ENCODE results near the gene SEMA4A. TPM values are rescaled to one million over a fixed set of nuclear protein-coding genes. Genes with fewer than 3 reads are reported as not detected.
"Not testable (repeated sequence)": the region's sequence is repeated elsewhere in the genome, so short reads cannot be mapped to it uniquely, and the experiment has no call there.

Gene SEMA4A
- total RNA-seq, 1 donor from 2014 or later, result 4.2 TPM

DNA sequence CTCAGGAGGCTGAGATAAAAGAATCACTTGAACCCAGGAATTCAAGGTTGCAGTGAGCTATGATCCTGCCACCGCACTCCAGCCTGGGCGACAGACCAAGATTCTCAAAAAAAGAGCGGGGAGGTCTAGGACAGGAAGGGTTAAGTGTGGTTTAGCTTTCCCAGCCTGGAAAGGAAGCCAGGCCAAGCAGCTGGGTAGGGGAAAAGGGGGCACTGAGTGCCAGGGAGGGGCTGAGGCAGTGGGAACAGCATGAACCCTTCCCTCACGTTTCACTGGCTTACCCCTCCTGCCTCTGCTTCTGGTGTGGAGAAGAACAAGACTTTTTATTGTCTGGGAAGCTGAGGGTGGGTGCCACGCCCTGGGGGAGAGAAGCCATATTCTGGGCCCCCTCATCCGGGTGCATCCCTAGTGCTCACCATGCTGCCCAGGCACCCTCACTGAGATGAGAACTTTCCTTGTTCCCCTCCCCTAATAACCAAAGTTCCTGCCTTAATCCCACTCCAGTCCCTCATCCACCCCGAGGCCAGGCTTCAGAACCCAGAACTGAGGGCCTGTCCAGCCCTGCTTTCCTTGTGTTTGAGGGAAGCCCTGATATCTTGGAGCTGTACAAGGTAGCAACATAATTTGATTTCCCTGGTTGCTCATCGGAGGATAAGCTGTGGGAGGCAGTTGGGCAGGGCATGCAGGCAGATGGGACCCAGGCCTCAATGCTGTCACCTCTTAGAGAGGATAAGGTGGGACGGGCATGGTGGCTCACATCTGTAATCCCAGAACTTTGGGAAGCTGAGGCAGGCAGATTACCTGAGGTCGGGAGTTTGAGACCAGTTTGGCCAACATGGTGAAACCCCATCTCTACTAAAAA is 40.9 kb upstream of the SEMA4A start:
- H3K9me3 ChIP-seq (ENCODE audit: control insufficient read depth in 3 of 3, low read length in 3 of 3), result no peaks in the 10 kb centered on the region
- H3K4me1 ChIP-seq (ENCODE audit: control insufficient read depth in 3 of 3, insufficient read depth in 3 of 3, low read length in 3 of 3), result peaks cover 44 to 63% (median 44%) of the 10 kb centered on the region in 3 donors
- peak overlapping the region in 1 of 3 donors; percentile 66 for H3K9ac ChIP-seq (ENCODE audit: low read depth in 1 of 3, low read length in 3 of 3)
- H3K4me3 ChIP-seq (ENCODE audit: low read length in 3 of 3), result no peak overlapping the region
- H3K27me3 ChIP-seq (ENCODE audit: control insufficient read depth in 3 of 3, insufficient read depth in 3 of 3, low read length in 3 of 3), result no peaks in the 10 kb centered on the region
- peaks cover 0 to 6% (median 4%) of the 10 kb centered on the region in 3 donors for H3K36me3 ChIP-seq (ENCODE audit: control insufficient read depth in 3 of 3, insufficient read depth in 3 of 3, low read length in 3 of 3)
- peak overlapping the region; percentile 34 for H3K27ac ChIP-seq (ENCODE audit: low read depth, low read length)

- Histone ChIP-seq H3K9me3 (ENCODE audit: control insufficient read depth in 3 of 3, low read length in 3 of 3) (no peaks in the 10 kb centered on the region), H3K4me3 (ENCODE audit: low read length in 3 of 3) (peak overlapping the region in 1 of 3 donors; percentile 67), H3K4me1 (ENCODE audit: control insufficient read depth in 3 of 3, insufficient read depth in 3 of 3, low read length in 3 of 3) (peaks cover 45 to 63% (median 46%) of the 10 kb centered on the region in 3 donors), H3K27me3 (ENCODE audit: control insufficient read depth in 3 of 3, insufficient read depth in 3 of 3, low read length in 3 of 3) (no peaks in the 10 kb centered on the region), H3K9ac (ENCODE audit: low read depth in 1 of 3, low read length in 3 of 3) (peak overlapping the region; percentile 43 to 99 (median 78)), H3K27ac (ENCODE audit: low read depth, low read length) (peak overlapping the region; percentile 97), H3K36me3 (ENCODE audit: control insufficient read depth in 3 of 3, insufficient read depth in 3 of 3, low read length in 3 of 3) (peaks cover 0 to 6% (median 4%) of the 10 kb centered on the region in 3 donors)
Measured at GRCh38 chr1:156113282-156113950, 40.0 kb upstream of the SEMA4A start.

DNA sequence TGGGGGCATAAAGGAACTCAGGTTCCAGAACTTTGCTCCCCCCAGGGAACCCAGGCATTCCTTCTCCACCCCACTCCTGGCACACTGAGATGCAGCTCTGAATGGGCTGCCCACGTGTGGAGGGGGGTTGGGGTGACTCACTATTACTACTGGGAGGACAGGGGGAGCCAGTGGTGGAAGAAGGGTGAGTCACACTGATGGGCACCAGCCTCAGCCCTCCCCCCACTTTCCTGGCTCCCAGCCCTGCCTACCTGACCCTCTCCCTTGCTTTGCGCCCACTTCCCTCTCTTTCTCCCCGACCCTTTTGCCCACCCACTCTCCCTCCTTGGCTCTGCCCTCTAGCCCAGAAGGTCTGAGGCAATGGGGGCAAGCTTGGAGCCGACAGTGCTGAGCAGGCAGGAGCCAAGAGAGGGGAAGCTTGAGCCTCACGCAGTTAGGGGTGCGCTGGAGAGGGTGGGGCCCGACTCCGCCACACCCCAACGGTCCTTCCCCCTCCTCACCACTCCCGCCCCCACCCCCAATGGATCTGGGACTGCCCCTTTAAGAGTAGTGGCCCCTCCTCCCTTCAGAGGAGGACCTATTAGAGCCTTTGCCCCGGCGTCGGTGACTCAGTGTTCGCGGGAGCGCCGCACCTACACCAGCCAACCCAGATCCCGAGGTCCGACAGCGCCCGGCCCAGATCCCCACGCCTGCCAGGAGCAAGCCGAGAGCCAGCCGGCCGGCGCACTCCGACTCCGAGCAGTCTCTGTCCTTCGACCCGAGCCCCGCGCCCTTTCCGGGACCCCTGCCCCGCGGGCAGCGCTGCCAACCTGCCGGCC is 39.1 kb upstream of the SEMA4A start, which contains the start of gene LMNA:
TSS of gene LMNA (plus strand) at position 611 of the 818 bp plus-strand sequence. CDS start 208 bp downstream, outside the sequence.
- Histone ChIP-seq H3K4me1 (ENCODE audit: control insufficient read depth in 3 of 3, insufficient read depth in 3 of 3, low read length in 3 of 3) (peaks cover 43 to 60% (median 43%) of the 10 kb centered on the region in 3 donors), H3K9me3 (ENCODE audit: control insufficient read depth in 3 of 3, low read length in 3 of 3) (no peaks in the 10 kb centered on the region), H3K27me3 (ENCODE audit: control insufficient read depth in 3 of 3, insufficient read depth in 3 of 3, low read length in 3 of 3) (no peaks in the 10 kb centered on the region), H3K27ac (ENCODE audit: low read depth, low read length) (peak within 1 kb of the TSS; percentile 97), H3K9ac (ENCODE audit: low read depth in 1 of 3, low read length in 3 of 3) (peak within 1 kb of the TSS; percentile 99 to 100 (median 100)), H3K36me3 (ENCODE audit: control insufficient read depth in 3 of 3, insufficient read depth in 3 of 3, low read length in 3 of 3) (peaks cover 0 to 6% (median 4%) of the 10 kb centered on the region in 3 donors), H3K4me3 (ENCODE audit: low read length in 3 of 3) (peak within 1 kb of the TSS; percentile 96 to 100 (median 100))

DNA sequence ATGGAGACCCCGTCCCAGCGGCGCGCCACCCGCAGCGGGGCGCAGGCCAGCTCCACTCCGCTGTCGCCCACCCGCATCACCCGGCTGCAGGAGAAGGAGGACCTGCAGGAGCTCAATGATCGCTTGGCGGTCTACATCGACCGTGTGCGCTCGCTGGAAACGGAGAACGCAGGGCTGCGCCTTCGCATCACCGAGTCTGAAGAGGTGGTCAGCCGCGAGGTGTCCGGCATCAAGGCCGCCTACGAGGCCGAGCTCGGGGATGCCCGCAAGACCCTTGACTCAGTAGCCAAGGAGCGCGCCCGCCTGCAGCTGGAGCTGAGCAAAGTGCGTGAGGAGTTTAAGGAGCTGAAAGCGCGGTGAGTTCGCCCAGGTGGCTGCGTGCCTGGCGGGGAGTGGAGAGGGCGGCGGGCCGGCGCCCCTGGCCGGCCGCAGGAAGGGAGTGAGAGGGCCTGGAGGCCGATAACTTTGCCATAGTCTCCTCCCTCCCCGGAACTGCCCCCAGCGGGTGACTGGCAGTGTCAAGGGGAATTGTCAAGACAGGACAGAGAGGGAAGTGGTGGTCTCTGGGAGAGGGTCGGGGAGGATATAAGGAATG is 38.4 kb upstream of the SEMA4A start:
- H3K9me3 ChIP-seq (ENCODE audit: control insufficient read depth in 3 of 3, low read length in 3 of 3), result no peaks in the 10 kb centered on the region
- H3K27me3 ChIP-seq (ENCODE audit: control insufficient read depth in 3 of 3, insufficient read depth in 3 of 3, low read length in 3 of 3), result no peaks in the 10 kb centered on the region
- peak overlapping the region; percentile 96 to 100 (median 100) for H3K4me3 ChIP-seq (ENCODE audit: low read length in 3 of 3)
- H3K9ac ChIP-seq (ENCODE audit: low read depth in 1 of 3, low read length in 3 of 3), result peak overlapping the region; percentile 99 to 100 (median 100)
- peak overlapping the region; percentile 97 for H3K27ac ChIP-seq (ENCODE audit: low read depth, low read length)
- H3K4me1 ChIP-seq (ENCODE audit: control insufficient read depth in 3 of 3, insufficient read depth in 3 of 3, low read length in 3 of 3), result peaks cover 49 to 65% (median 50%) of the 10 kb centered on the region in 3 donors
- H3K36me3 ChIP-seq (ENCODE audit: control insufficient read depth in 3 of 3, insufficient read depth in 3 of 3, low read length in 3 of 3), result peaks cover 3 to 6% (median 4%) of the 10 kb centered on the region in 3 donors

GRCh38 chr1:156115514-156116374 is 37.6 kb upstream of the SEMA4A start:
- peaks cover 56 to 72% (median 57%) of the 10 kb centered on the region in 3 donors for H3K4me1 ChIP-seq (ENCODE audit: control insufficient read depth in 3 of 3, insufficient read depth in 3 of 3, low read length in 3 of 3)
- H3K4me3 ChIP-seq (ENCODE audit: low read length in 3 of 3), result peak overlapping the region; percentile 96 to 100 (median 100)
- H3K9me3 ChIP-seq (ENCODE audit: control insufficient read depth in 3 of 3, low read length in 3 of 3), result no peaks in the 10 kb centered on the region
- H3K27me3 ChIP-seq (ENCODE audit: control insufficient read depth in 3 of 3, insufficient read depth in 3 of 3, low read length in 3 of 3), result no peaks in the 10 kb centered on the region
- H3K27ac ChIP-seq (ENCODE audit: low read depth, low read length), result peak overlapping the region; percentile 97
- peak overlapping the region; percentile 99 to 100 (median 100) for H3K9ac ChIP-seq (ENCODE audit: low read depth in 1 of 3, low read length in 3 of 3)
- peaks cover 4 to 9% (median 6%) of the 10 kb centered on the region in 3 donors for H3K36me3 ChIP-seq (ENCODE audit: control insufficient read depth in 3 of 3, insufficient read depth in 3 of 3, low read length in 3 of 3)

DNA sequence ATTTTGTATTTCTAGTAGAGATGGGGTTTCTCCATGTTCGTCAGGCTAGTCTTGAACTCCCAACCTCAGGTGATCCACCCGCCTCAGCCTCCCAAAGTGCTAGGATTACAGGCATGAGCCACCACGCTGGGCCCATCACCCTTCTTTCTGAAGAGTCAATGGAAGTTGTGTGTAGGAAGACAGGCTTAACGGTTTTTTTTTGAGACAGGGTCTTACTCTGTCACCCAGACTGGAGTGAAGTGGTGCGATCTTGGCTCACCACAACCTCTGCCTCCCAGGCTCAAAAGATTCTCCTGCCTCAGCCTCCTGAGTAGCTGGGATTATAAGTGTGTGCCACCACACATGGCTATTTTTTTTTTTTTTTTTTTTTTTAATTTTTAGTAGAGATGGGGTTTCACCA is 36.7 kb upstream of the SEMA4A start:
- H3K9me3 ChIP-seq (ENCODE audit: control insufficient read depth in 3 of 3, low read length in 3 of 3); H3K27me3 ChIP-seq (ENCODE audit: control insufficient read depth in 3 of 3, insufficient read depth in 3 of 3, low read length in 3 of 3); H3K36me3 ChIP-seq (ENCODE audit: control insufficient read depth in 3 of 3, insufficient read depth in 3 of 3, low read length in 3 of 3): not testable (repeated sequence)
- H3K27ac ChIP-seq (ENCODE audit: low read depth, low read length), result peak overlapping the region; percentile 97
- peaks cover 65 to 75% (median 65%) of the 10 kb centered on the region in 3 donors for H3K4me1 ChIP-seq (ENCODE audit: control insufficient read depth in 3 of 3, insufficient read depth in 3 of 3, low read length in 3 of 3)
- peak overlapping the region; percentile 96 to 100 (median 100) for H3K4me3 ChIP-seq (ENCODE audit: low read length in 3 of 3)
- H3K9ac ChIP-seq (ENCODE audit: low read depth in 1 of 3, low read length in 3 of 3), result peak overlapping the region; percentile 99 to 100 (median 100)

- H3K27me3 ChIP-seq (ENCODE audit: control insufficient read depth in 3 of 3, insufficient read depth in 3 of 3, low read length in 3 of 3), result no peaks in the 10 kb centered on the region
- peak overlapping the region; percentile 99 for H3K27ac ChIP-seq (ENCODE audit: low read depth, low read length)
- H3K4me3 ChIP-seq (ENCODE audit: low read length in 3 of 3), result peak overlapping the region; percentile 72 to 96 (median 79)
- H3K9me3 ChIP-seq (ENCODE audit: control insufficient read depth in 3 of 3, low read length in 3 of 3), result no peaks in the 10 kb centered on the region
- peak overlapping the region; percentile 85 to 99 (median 90) for H3K9ac ChIP-seq (ENCODE audit: low read depth in 1 of 3, low read length in 3 of 3)
- H3K4me1 ChIP-seq (ENCODE audit: control insufficient read depth in 3 of 3, insufficient read depth in 3 of 3, low read length in 3 of 3), result peaks cover 65 to 75% (median 67%) of the 10 kb centered on the region in 3 donors
- peaks cover 4 to 9% (median 7%) of the 10 kb centered on the region in 3 donors for H3K36me3 ChIP-seq (ENCODE audit: control insufficient read depth in 3 of 3, insufficient read depth in 3 of 3, low read length in 3 of 3)
Measured at GRCh38 chr1:156117414-156118176, 35.8 kb upstream of the SEMA4A start.

- Histone ChIP-seq H3K27me3 (ENCODE audit: control insufficient read depth in 3 of 3, insufficient read depth in 3 of 3, low read length in 3 of 3) (no peaks in the 10 kb centered on the region), H3K36me3 (ENCODE audit: control insufficient read depth in 3 of 3, insufficient read depth in 3 of 3, low read length in 3 of 3) (peaks cover 4 to 9% (median 7%) of the 10 kb centered on the region in 3 donors), H3K9me3 (ENCODE audit: control insufficient read depth in 3 of 3, low read length in 3 of 3) (no peaks in the 10 kb centered on the region), H3K4me3 (ENCODE audit: low read length in 3 of 3) (peak overlapping the region; percentile 72 to 96 (median 79)), H3K27ac (ENCODE audit: low read depth, low read length) (peak overlapping the region; percentile 99), H3K9ac (ENCODE audit: low read depth in 1 of 3, low read length in 3 of 3) (peak overlapping the region; percentile 85 to 99 (median 90)), H3K4me1 (ENCODE audit: control insufficient read depth in 3 of 3, insufficient read depth in 3 of 3, low read length in 3 of 3) (peaks cover 68 to 77% (median 70%) of the 10 kb centered on the region in 3 donors)
Measured at GRCh38 chr1:156118177-156118868, 35.1 kb upstream of the SEMA4A start.

Measured in skeletal muscle tissue (tissue), 4 donors.